ENCODE data around the gene ZC3H18. TPM values are rescaled to one million over a fixed set of nuclear protein-coding genes. Genes with fewer than 3 reads are reported as not detected.

The ZC3H18 gene
- total RNA-seq, 1 experiment from 2014 or later, result 11.8 TPM

GRCh38 chr16:88662843-88663606 lies 92.8 kb downstream of the ZC3H18 start, which contains the start of gene MVD:
Gene MVD (minus strand): TSS chr16:88663091. CDS start chr16:88663080, 11 bp downstream.
- intact Hi-C loops (cut with micrococcal nuclease), result loop anchor here (1.0 kb wide), 1 partner anchor 23 kb away; the partner anchor contains the start of gene SNAI3
- Histone ChIP-seq H3K4me2 (ENCODE audit: low read length) (peak within 1 kb of the TSS; percentile 98), H3K9ac (ENCODE audit: low read length) (peak within 1 kb of the TSS; percentile 95), H3F3A (ENCODE audit: low read length, unreplicated experiment) (no peaks in the 10 kb centered on the region), H3K9me3 (ENCODE audit: low read length) (no peaks in the 10 kb centered on the region), H3K27me3 (ENCODE audit: low read length) (no peaks in the 10 kb centered on the region), H3K9me2 (replicated peaks; ENCODE audit: low read length) (no peaks in the 10 kb centered on the region), H3K27ac (ENCODE audit: low read length) (peak within 1 kb of the TSS; percentile 70), H3K4me3 (ENCODE audit: low read length) (peak within 1 kb of the TSS; percentile 88), H4K20me1 (ENCODE audit: low read length) (0 out of 2 replicates have a peak, but pooled peaks cover 3% of the 10 kb centered on the region), H2AFZ (ENCODE audit: low read length) (peak within 1 kb of the TSS; percentile 89), H3K79me2 (ENCODE audit: low read length) (peaks cover 18% of the 10 kb centered on the region), H3K4me1 (ENCODE audit: insufficient read depth, low read length) (no peaks in the 10 kb centered on the region; the same call in 1 of the 2 replicates), H3K36me3 (ENCODE audit: low read depth, low read length) (no peaks in the 10 kb centered on the region)
- DNase-seq, result peak; percentile 94
- ChIA-PET CTCF (no interaction called here), POLR2A (ENCODE audit: unreplicated experiment) (no interaction called here)
- TF ChIP-seq EZH2phosphoT487 (IDR thresholded peaks at IDR 0.05; ENCODE audit: borderline replicate concordance, low read length), result no peak
- TF ChIP-seq EZH2 (IDR thresholded peaks at IDR 0.05; ENCODE audit: low read length, unreplicated experiment), result no peak
- TF ChIP-seq CTCF (conservative IDR thresholded peaks at IDR 0.05; ENCODE audit: low read depth, low read length), result 0 out of 2 replicates have a peak, but pooled peaks have one; percentile 10
- no TSS peak for BruUV-seq (replicated peaks)
- peak; percentile 99 for ATAC-seq

GRCh38 chr16:88665148-88665547 lies 94.9 kb downstream of the ZC3H18 start:
- Histone ChIP-seq H2AFZ (ENCODE audit: low read length) (no peak overlapping the region), H3K4me3 (ENCODE audit: low read length) (no peak overlapping the region), H3K9ac (ENCODE audit: low read length) (no peak overlapping the region), H4K20me1 (ENCODE audit: low read length) (0 out of 2 replicates have a peak, but pooled peaks cover 3% of the 10 kb centered on the region), H3K27ac (ENCODE audit: low read length) (no peak overlapping the region), H3K4me1 (ENCODE audit: insufficient read depth, low read length) (no peaks in the 10 kb centered on the region; the same call in 1 of the 2 replicates), H3K36me3 (ENCODE audit: low read depth, low read length) (no peaks in the 10 kb centered on the region), H3K4me2 (ENCODE audit: low read length) (no peak overlapping the region), H3K79me2 (ENCODE audit: low read length) (peaks cover 18% of the 10 kb centered on the region), H3K9me2 (replicated peaks; ENCODE audit: low read length) (no peaks in the 10 kb centered on the region), H3K27me3 (ENCODE audit: low read length) (no peaks in the 10 kb centered on the region), H3F3A (ENCODE audit: low read length, unreplicated experiment) (no peaks in the 10 kb centered on the region), H3K9me3 (ENCODE audit: low read length) (no peaks in the 10 kb centered on the region)
- DNase-seq (no peak), ATAC-seq (no peak)
- intact Hi-C loops (cut with micrococcal nuclease), result no loop called here
- ChIA-PET POLR2A (ENCODE audit: unreplicated experiment) (no interaction called here), CTCF (no interaction called here)
- no TSS peak for BruUV-seq (replicated peaks)
- TF ChIP-seq EZH2phosphoT487 (IDR thresholded peaks at IDR 0.05; ENCODE audit: borderline replicate concordance, low read length), result no peak
- TF ChIP-seq EZH2 (IDR thresholded peaks at IDR 0.05; ENCODE audit: low read length, unreplicated experiment), result no peak
- TF ChIP-seq CTCF (conservative IDR thresholded peaks at IDR 0.05; ENCODE audit: low read depth, low read length), result no peak

GRCh38 chr16:88665570-88665969 lies 95.4 kb downstream of the ZC3H18 start:
- ChIA-PET CTCF (no interaction called here), POLR2A (ENCODE audit: unreplicated experiment) (no interaction called here)
- intact Hi-C loops (cut with micrococcal nuclease), result no loop called here
- no peak overlapping the region for H3K27ac ChIP-seq (ENCODE audit: low read length)
- H3F3A ChIP-seq (ENCODE audit: low read length, unreplicated experiment), result no peaks in the 10 kb centered on the region
- no peak overlapping the region for H2AFZ ChIP-seq (ENCODE audit: low read length)
- no peak overlapping the region for H3K9ac ChIP-seq (ENCODE audit: low read length)
- no peak for TF ChIP-seq CTCF (conservative IDR thresholded peaks at IDR 0.05; ENCODE audit: low read depth, low read length)
- TF ChIP-seq EZH2phosphoT487 (IDR thresholded peaks at IDR 0.05; ENCODE audit: borderline replicate concordance, low read length), result no peak
- TF ChIP-seq EZH2 (IDR thresholded peaks at IDR 0.05; ENCODE audit: low read length, unreplicated experiment), result no peak
- ATAC-seq (no peak), DNase-seq (no peak)
- BruUV-seq (replicated peaks), result no TSS peak
- no peaks in the 10 kb centered on the region for H3K36me3 ChIP-seq (ENCODE audit: low read depth, low read length)
- no peak overlapping the region for H3K4me2 ChIP-seq (ENCODE audit: low read length)
- no peaks in the 10 kb centered on the region for H3K9me3 ChIP-seq (ENCODE audit: low read length)
- 0 out of 2 replicates have a peak, but pooled peaks cover 3% of the 10 kb centered on the region for H4K20me1 ChIP-seq (ENCODE audit: low read length)
- no peaks in the 10 kb centered on the region for H3K9me2 ChIP-seq (replicated peaks; ENCODE audit: low read length)
- H3K4me3 ChIP-seq (ENCODE audit: low read length), result no peak overlapping the region
- H3K79me2 ChIP-seq (ENCODE audit: low read length), result peaks cover 18% of the 10 kb centered on the region
- H3K4me1 ChIP-seq (ENCODE audit: insufficient read depth, low read length), result no peaks in the 10 kb centered on the region; the same call in 1 of the 2 replicates
- H3K27me3 ChIP-seq (ENCODE audit: low read length), result no peaks in the 10 kb centered on the region
